Measurements from ENCODE around the gene KRTAP10-8.
"Not testable (repeated sequence)": the region's sequence is repeated elsewhere in the genome, so short reads cannot be mapped to it uniquely, and the experiment has no call there.

Gene KRTAP10-8

GRCh38 chr21:44612029-44612486 lies at the start of gene KRTAP10-8:
Gene KRTAP10-8, plus strand, starts transcription at chr21:44612079. Its CDS starts 22 bp downstream, at chr21:44612101.
- FAIRE-seq, result no peak

- no peak for FAIRE-seq
These were observed 47.8 kb upstream of the KRTAP10-8 start for GRCh38 chr21:44564099-44564498.

GRCh38 chr21:44564886-44565598 lies 46.8 kb upstream of the KRTAP10-8 start:
- no peak for FAIRE-seq

GRCh38 chr21:44566403-44566802 lies 45.5 kb upstream of the KRTAP10-8 start:
- no peak for FAIRE-seq

- no peak for FAIRE-seq
These were observed 44.3 kb upstream of the KRTAP10-8 start for GRCh38 chr21:44567481-44568171.

- no peak for FAIRE-seq
These were observed 43.6 kb upstream of the KRTAP10-8 start for GRCh38 chr21:44568261-44568660.

GRCh38 chr21:44568667-44569556 lies 43.0 kb upstream of the KRTAP10-8 start:
- no peak for FAIRE-seq

- FAIRE-seq, result no peak
These were observed 41.9 kb upstream of the KRTAP10-8 start for GRCh38 chr21:44569861-44570517.

- FAIRE-seq, result no peak
These were observed 40.6 kb upstream of the KRTAP10-8 start for GRCh38 chr21:44571296-44571695.

GRCh38 chr21:44571844-44572782 lies 39.8 kb upstream of the KRTAP10-8 start:
- FAIRE-seq, result no peak

- FAIRE-seq, result no peak
These were observed 38.8 kb upstream of the KRTAP10-8 start for GRCh38 chr21:44572959-44573583.

- FAIRE-seq, result not testable (repeated sequence)
These were observed 38.0 kb upstream of the KRTAP10-8 start, which contains the start of gene KRTAP10-4 for GRCh38 chr21:44573630-44574456. Gene KRTAP10-4, plus strand, starts transcription at chr21:44573729. Its CDS starts 30 bp downstream, at chr21:44573759.

- no peak for FAIRE-seq
These were observed 37.2 kb upstream of the KRTAP10-8 start for GRCh38 chr21:44574457-44575306.

GRCh38 chr21:44575307-44576024 lies 36.4 kb upstream of the KRTAP10-8 start:
- FAIRE-seq, result no peak

GRCh38 chr21:44576025-44576420 lies 35.9 kb upstream of the KRTAP10-8 start:
- no peak for FAIRE-seq

GRCh38 chr21:44578371-44579055 lies 33.4 kb upstream of the KRTAP10-8 start:
- no peak for FAIRE-seq

GRCh38 chr21:44579056-44579832 lies 32.6 kb upstream of the KRTAP10-8 start:
- no peak for FAIRE-seq

All from endometrium (tissue), 2 donors.